KMS-11 (cell line): ENCODE data around the gene VPREB1.

ENCODE experiments used
- H2AFZ ChIP-seq: fragments of 200-600 bp; sonication (generic); 2 replicates; pipeline ENCODE4 v1.6.1; 2016; ENCODE audit warnings: antibody characterized with exemption, mixed run types, low read depth
- H3K27ac ChIP-seq: fragments of 200-600 bp; sonication (generic); 2 replicates; pipeline ENCODE4 v1.6.1; 2016; ENCODE audit warnings: mild to moderate bottlenecking, mixed run types
- H3K27me3 ChIP-seq: fragments of 200-600 bp; sonication (generic); 2 replicates; pipeline ENCODE4 v1.6.1; 2017; ENCODE audit warnings: mild to moderate bottlenecking, low read depth, mixed run types, moderate library complexity; ENCODE audit not compliant: insufficient read depth
- H3K36me3 ChIP-seq: fragments of 200-600 bp; sonication (generic); 2 replicates; pipeline ENCODE4 v1.6.1; 2017; ENCODE audit warnings: mild to moderate bottlenecking, mixed run types; ENCODE audit not compliant: insufficient read depth
- H3K4me1 ChIP-seq: fragments of 200-600 bp; sonication (generic); 2 replicates; pipeline ENCODE4 v1.6.1; 2016; ENCODE audit warnings: mild to moderate bottlenecking, low read depth, mixed run types; ENCODE audit not compliant: poor library complexity, severe bottlenecking
- H3K4me2 ChIP-seq: fragments of 200-600 bp; sonication (generic); 2 replicates; pipeline ENCODE4 v1.7.0; 2016; ENCODE audit warnings: mild to moderate bottlenecking, mixed run types
- H3K4me3 ChIP-seq: fragments of 200-600 bp; sonication (generic); IDR thresholded peaks from 2 replicates; pipeline ENCODE4 v1.6.1; 2017; ENCODE audit warnings: low read depth, low read length, mixed read lengths; ENCODE audit not compliant: insufficient read depth
- H3K79me2 ChIP-seq: fragments of 200-600 bp; sonication (generic); 2 replicates; pipeline ENCODE4 v1.6.1; 2016; ENCODE audit warnings: low read depth, mixed run types; ENCODE audit not compliant: insufficient read depth
- H3K9ac ChIP-seq: fragments of 200-600 bp; sonication (generic); 2 replicates; pipeline ENCODE4 v1.6.1; 2016; ENCODE audit warnings: mild to moderate bottlenecking, mixed run types
- H4K20me1 ChIP-seq: fragments of 200-600 bp; sonication (generic); 2 replicates; pipeline ENCODE4 v1.6.1; 2016; ENCODE audit warnings: mild to moderate bottlenecking, mixed run types; ENCODE audit not compliant: insufficient read depth
- CTCF ChIP-seq: fragments of 200-600 bp; sonication (generic); conservative IDR thresholded peaks from 2 replicates; pipeline ENCODE4 v1.6.1; 2017; ENCODE audit warnings: low read depth, mild to moderate bottlenecking, antibody characterized with exemption, low read length, moderate library complexity, mixed read lengths

Gene VPREB1

GRCh38 chr22:22239311-22239939 lies 5.2 kb upstream of the VPREB1 start:
- Histone ChIP-seq H2AFZ (no peak overlapping the region), H3K9ac (no peak overlapping the region), H3K4me1 (no peaks in the 10 kb centered on the region), H3K27ac (no peak overlapping the region), H3K4me3 (no peak overlapping the region), H3K36me3 (no peaks in the 10 kb centered on the region), H4K20me1 (no peaks in the 10 kb centered on the region), H3K79me2 (no peaks in the 10 kb centered on the region), H3K4me2 (no peak overlapping the region), H3K27me3 (no peaks in the 10 kb centered on the region)
- no peak for TF ChIP-seq CTCF

- Histone ChIP-seq H3K4me2 (no peak overlapping the region), H3K36me3 (no peaks in the 10 kb centered on the region), H2AFZ (no peak overlapping the region), H3K4me3 (no peak overlapping the region), H3K4me1 (no peaks in the 10 kb centered on the region), H3K27ac (no peak overlapping the region), H3K27me3 (no peaks in the 10 kb centered on the region), H3K9ac (no peak overlapping the region), H3K79me2 (no peaks in the 10 kb centered on the region), H4K20me1 (no peaks in the 10 kb centered on the region)
- TF ChIP-seq CTCF, result no peak
Observed at GRCh38 chr22:22241554-22241898, 3.1 kb upstream of the VPREB1 start.

- Histone ChIP-seq H3K79me2 (no peaks in the 10 kb centered on the region), H3K36me3 (no peaks in the 10 kb centered on the region), H3K9ac (no peak overlapping the region), H3K27me3 (no peaks in the 10 kb centered on the region), H3K27ac (no peak overlapping the region), H3K4me3 (no peak overlapping the region), H4K20me1 (no peaks in the 10 kb centered on the region), H2AFZ (no peak overlapping the region), H3K4me1 (no peaks in the 10 kb centered on the region), H3K4me2 (no peak overlapping the region)
- TF ChIP-seq CTCF, result no peak
Observed at GRCh38 chr22:22242488-22242887, 2.1 kb upstream of the VPREB1 start.

GRCh38 chr22:22243033-22243680 lies 1.4 kb upstream of the VPREB1 start:
- H3K4me2 ChIP-seq, result no peak overlapping the region
- H3K27ac ChIP-seq, result no peak overlapping the region
- H3K79me2 ChIP-seq, result no peaks in the 10 kb centered on the region
- H4K20me1 ChIP-seq, result no peaks in the 10 kb centered on the region
- no peak overlapping the region for H3K4me3 ChIP-seq
- no peaks in the 10 kb centered on the region for H3K36me3 ChIP-seq
- H3K4me1 ChIP-seq, result no peaks in the 10 kb centered on the region
- H3K9ac ChIP-seq, result no peak overlapping the region
- no peak for TF ChIP-seq CTCF
- H3K27me3 ChIP-seq, result no peaks in the 10 kb centered on the region
- H2AFZ ChIP-seq, result no peak overlapping the region
